ENCODE measurements around the gene DHX35. TPM values are rescaled to one million over a fixed set of nuclear protein-coding genes. Genes with fewer than 3 reads are reported as not detected.

Gene DHX35
- total and polyA plus RNA-seq, 2 of the 13 experiments (the other 11 are each of a cell fraction or from before 2014, with no cell fraction given): 25.8 to 28.7 TPM

DNA sequence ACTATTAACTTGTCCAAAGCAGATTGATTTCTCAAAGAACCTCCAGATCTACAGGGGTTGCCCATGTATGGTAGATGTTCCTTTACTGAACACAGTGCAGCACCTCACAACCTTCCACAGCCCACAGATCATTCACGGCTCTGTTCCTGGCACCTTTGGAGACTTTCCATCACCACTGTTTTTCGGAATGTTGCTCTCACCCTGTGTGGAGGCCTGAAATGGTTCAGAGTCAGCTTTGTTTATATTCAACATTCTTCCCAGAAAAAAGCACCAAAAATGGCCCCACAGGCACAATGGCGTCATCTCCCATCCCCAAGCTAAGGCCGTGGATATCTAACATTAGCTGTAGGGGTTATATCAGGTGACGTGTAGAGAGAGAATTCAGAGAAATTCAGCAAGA is 74.7 kb downstream of the DHX35 start (continued):
- TF ChIP-seq ZNF432 (CRISPR knock-in tag; IDR thresholded peaks at IDR 0.05; ENCODE audit: borderline replicate concordance): no peak
- no peak for TF ChIP-seq RXRB (CRISPR knock-in tag; IDR thresholded peaks at IDR 0.05; ENCODE audit: borderline replicate concordance)
- no peak for TF ChIP-seq ZNF777 (CRISPR knock-in tag; IDR thresholded peaks at IDR 0.05)
- TF ChIP-seq, protein P1, sequence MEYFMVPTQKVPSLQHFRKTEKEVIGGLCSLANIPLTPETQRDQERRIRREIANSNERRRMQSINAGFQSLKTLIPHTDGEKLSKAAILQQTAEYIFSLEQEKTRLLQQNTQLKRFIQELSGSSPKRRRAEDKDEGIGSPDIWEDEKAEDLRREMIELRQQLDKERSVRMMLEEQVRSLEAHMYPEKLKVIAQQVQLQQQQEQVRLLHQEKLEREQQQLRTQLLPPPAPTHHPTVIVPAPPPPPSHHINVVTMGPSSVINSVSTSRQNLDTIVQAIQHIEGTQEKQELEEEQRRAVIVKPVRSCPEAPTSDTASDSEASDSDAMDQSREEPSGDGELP (IDR thresholded peaks at IDR 0.05; ENCODE audit: borderline replicate concordance, low read depth): no peak
- no peak for TF ChIP-seq CHD2 (IDR thresholded peaks at IDR 0.05; ENCODE audit: low read depth, low read length)
- no peak for TF ChIP-seq SKI (IDR thresholded peaks at IDR 0.05; ENCODE audit: partially characterized antibody)
- TF ChIP-seq ZSCAN25 (CRISPR knock-in tag; IDR thresholded peaks at IDR 0.05): no peak
- TF ChIP-seq, protein P2, sequence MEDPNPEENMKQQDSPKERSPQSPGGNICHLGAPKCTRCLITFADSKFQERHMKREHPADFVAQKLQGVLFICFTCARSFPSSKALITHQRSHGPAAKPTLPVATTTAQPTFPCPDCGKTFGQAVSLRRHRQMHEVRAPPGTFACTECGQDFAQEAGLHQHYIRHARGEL (CRISPR knock-in tag; IDR thresholded peaks at IDR 0.05): no peak
- no peak for TF ChIP-seq MBNL3 (CRISPR knock-in tag; conservative IDR thresholded peaks at IDR 0.05)
- no peak for TF ChIP-seq ZNF3 (CRISPR knock-in tag; IDR thresholded peaks at IDR 0.05)
- TF ChIP-seq ZNF709 (CRISPR knock-in tag; IDR thresholded peaks at IDR 0.05): no peak
- no peak for TF ChIP-seq ZKSCAN1 (IDR thresholded peaks at IDR 0.05; ENCODE audit: low read length)
- TF ChIP-seq PRPF4 (IDR thresholded peaks at IDR 0.05; ENCODE audit: low read depth, low read length, poor library complexity, severe bottlenecking): no peak

DNA sequence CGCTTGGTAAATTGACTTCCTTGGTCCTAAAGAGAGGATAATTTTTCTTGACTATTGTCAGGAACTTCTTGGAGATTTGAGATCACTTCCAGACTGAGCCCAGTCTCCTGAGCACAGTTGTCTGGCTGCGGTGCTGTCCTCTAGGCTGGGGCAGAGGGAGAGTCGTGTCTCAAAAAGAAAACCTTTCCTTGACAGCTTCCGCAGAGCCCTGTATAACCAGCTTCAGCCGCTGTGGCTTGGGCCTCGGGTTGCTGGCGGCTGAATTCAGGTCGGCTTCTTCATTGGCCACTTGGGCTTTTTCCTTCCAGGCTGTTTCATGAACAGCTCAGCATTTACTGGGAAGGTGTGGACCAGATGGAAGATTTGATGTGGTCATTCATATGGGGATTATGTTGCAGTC is 75.9 kb downstream of the DHX35 start:
- Histone ChIP-seq H3K79me2 (ENCODE audit: insufficient read depth, low read length) (no peaks in the 10 kb centered on the region), H3K27ac (ENCODE audit: extremely low read length, insufficient read depth, low read length) (no peak overlapping the region), H3K9me3 (ENCODE audit: low read length) (no peaks in the 10 kb centered on the region), H3K4me2 (ENCODE audit: low read depth, low read length) (no peak overlapping the region), H3K4me3 (replicated peaks in 1 of 3; ENCODE audit: insufficient read depth in 1 of 3, low read depth in 2 of 3, low read length in 3 of 3) (no peak overlapping the region), H3K9ac (ENCODE audit: insufficient read depth, low read depth, low read length) (no peak overlapping the region), H4K20me1 (ENCODE audit: insufficient read depth, low read length) (no peaks in the 10 kb centered on the region), H3K36me3 (replicated peaks in 1 of 2; ENCODE audit: control insufficient read depth in 1 of 2, insufficient read depth in 2 of 2, low read length in 2 of 2) (peaks cover 52 to 74% of the 10 kb centered on the region in 2 experiments), H3K27me3 (ENCODE audit: control insufficient read depth in 1 of 2, insufficient read depth in 2 of 2, low read length in 2 of 2) (no peaks in the 10 kb centered on the region), H2AFZ (ENCODE audit: low read length) (no peak overlapping the region), H3K4me1 (ENCODE audit: insufficient read depth, low read length) (no peaks in the 10 kb centered on the region)
- POLR2A ChIA-PET: interaction anchor here (1.2 kb wide), 1 partner anchor 11 kb away, joined by 4 read pairs; no protein-coding TSS in a partner anchor
- no peak for ATAC-seq
- no peak for FAIRE-seq
- in situ Hi-C loops (cut with HindIII; ENCODE audit: extremely low pct_ligation_motif_present, low pct_unique_long_range_greater_than_20kb): loop anchor here (25.0 kb wide), 1 partner anchor 401 kb away; no protein-coding TSS in a partner anchor
- CTCF ChIA-PET (ENCODE audit: low intra/inter-chr PET ratio, low total read pairs): no interaction called here
- intact Hi-C loops (cut with micrococcal nuclease; ENCODE audit: unreplicated experiment): no loop called here
- BruUV-seq (replicated peaks): no TSS peak
- no peak for DNase-seq (ENCODE audit: low spot score)
- WGBS (ENCODE audit: low lambda C conversion rate): 97% methylated on average over 8 of the region's 8 CpGs
- TF ChIP-seq ZNF407 (CRISPR knock-in tag; IDR thresholded peaks at IDR 0.05; ENCODE audit: not compliant biosample characterization) (no peak), ATF7-NPFF (CRISPR knock-in tag; IDR thresholded peaks at IDR 0.05; ENCODE audit: low read depth) (no peak), RNF2 (conservative IDR thresholded peaks at IDR 0.05; ENCODE audit: low read depth) (no peak)

Data from HepG2 (cell line).